GM12878 (cell line): Measurements from ENCODE around the gene PRKAG2. TPM values are rescaled to one million over a fixed set of nuclear protein-coding genes. Genes with fewer than 3 reads are reported as not detected.

Source experiments
- ATAC-seq: fragments of 200-7000 bp; cut with Tn5 transposase; 3 replicates; pipeline ENCODE4 v1.9.1; 2020; ENCODE audit warnings: mild to moderate bottlenecking, moderate library complexity
- BruUV-seq: library from RNA; stranded (reverse); fragments of 400-500 nt; replicated peaks from 2 replicates; lab custom pipeline; 2021; lab: Mats Ljungman, UMichigan
- CTCF ChIA-PET: fragments of 300-600 bp; sonication (Branson Sonifier 250); formaldehyde crosslinking; extraction: SDS; loops from one replicate; lab custom pipeline; 2021; ENCODE audit warnings: inconsistent platforms; lab: Yijun Ruan, JAX
- POLR2A ChIA-PET: fragments of 350-600 bp; formaldehyde crosslinking; extraction: SDS; loops from one replicate; lab custom pipeline; 2021; ENCODE audit warnings: inconsistent platforms; lab: Charles Lee
- RAD21 ChIA-PET: fragments of 300-600 bp; sonication (Branson Sonifier 250); formaldehyde crosslinking; loops from one replicate; lab custom pipeline; 2023; ENCODE audit warnings: antibody characterized with exemption; ENCODE audit not compliant: unreplicated experiment; lab: Charles Lee
- SMC1A ChIA-PET: fragments of 300-600 bp; sonication (Branson Sonifier 250); formaldehyde crosslinking; loops from one replicate; lab custom pipeline; 2023; ENCODE audit not compliant: unreplicated experiment, uncharacterized antibody; lab: Charles Lee
- DNase-seq: peaks from one replicate; pipeline ENCODE4 v3.0.0-alpha.2; 2011; ENCODE audit warnings: low read depth, low spot score
- FAIRE-seq: peaks from 3 replicates; lab custom pipeline; 2011; peaks lifted over from hg19 to GRCh38; lab: Jason Lieb, UNC
- H2AFZ ChIP-seq: 2 replicates; pipeline ENCODE4 v1.6.0; 2011; ENCODE audit warnings: low read depth, low read length, control low read depth; ENCODE audit not compliant: control insufficient read depth
- H3K27ac ChIP-seq: 2 replicates; pipeline ENCODE4 v1.5.1; 2011; ENCODE audit warnings: control low read depth; ENCODE audit not compliant: control insufficient read depth, insufficient read depth
- H3K27me3 ChIP-seq, 2 experiments: replicated peaks in 1 of 2; 2 replicates each; pipeline versions ENCODE4 v1.6.0 to v1.6.1; 2011; ENCODE audit warnings: low read length in 1 of 2; ENCODE audit not compliant: control insufficient read depth in 2 of 2, insufficient read depth in 2 of 2
- H3K36me3 ChIP-seq, 2 experiments: 2 replicates each; pipeline ENCODE4 v1.5.1; 2011; ENCODE audit warnings: low read length in 1 of 2; ENCODE audit not compliant: control insufficient read depth in 2 of 2, insufficient read depth in 2 of 2
- H3K4me1 ChIP-seq: 2 replicates; pipeline ENCODE4 v1.6.1; 2011; ENCODE audit warnings: mild to moderate bottlenecking, low read length, moderate library complexity, mixed read lengths; ENCODE audit not compliant: control insufficient read depth, insufficient read depth
- H3K4me2 ChIP-seq: 2 replicates; pipeline ENCODE4 v1.6.0; 2011; ENCODE audit warnings: control low read depth; ENCODE audit not compliant: control insufficient read depth, insufficient read depth
- H3K4me3 ChIP-seq: fragments of 200-600 bp; sonication (generic); 2 replicates; pipeline ENCODE4 v1.5.1; 2016
- H3K79me2 ChIP-seq: 2 replicates; pipeline ENCODE4 v1.6.0; 2011; ENCODE audit warnings: low read length; ENCODE audit not compliant: control insufficient read depth, insufficient read depth
- H3K9ac ChIP-seq: 2 replicates; pipeline ENCODE4 v1.8.0; 2011; ENCODE audit warnings: low read length, control low read depth, mixed read lengths; ENCODE audit not compliant: control insufficient read depth, insufficient read depth
- H3K9me3 ChIP-seq: replicated peaks from 3 replicates; pipeline ENCODE4 v1.5.1; 2011; ENCODE audit warnings: mild to moderate bottlenecking, low read length; ENCODE audit not compliant: control insufficient read depth, insufficient read depth
- H4K20me1 ChIP-seq: 2 replicates; pipeline ENCODE4 v1.6.0; 2011; ENCODE audit not compliant: control insufficient read depth, insufficient read depth
- BMI1 ChIP-seq: fragments of 450-650 bp; IDR thresholded peaks from 2 replicates; pipeline ENCODE4 v1.6.1; 2016; ENCODE audit warnings: mild to moderate bottlenecking, moderate library complexity, borderline replicate concordance
- GABPA ChIP-seq: IDR thresholded peaks from 2 replicates; pipeline ENCODE4 v1.6.1; 2014; ENCODE audit warnings: antibody characterized with exemption, low read depth, mild to moderate bottlenecking, inconsistent platforms
- HDGF ChIP-seq: fragments of 450-650 bp; IDR thresholded peaks from 2 replicates; pipeline ENCODE4 v1.6.1; 2016; ENCODE audit warnings: antibody characterized with exemption
- MXI1 ChIP-seq: fragments of 150-350 bp; IDR thresholded peaks from 2 replicates; pipeline ENCODE4 v1.6.1; 2011; ENCODE audit warnings: low read depth, mild to moderate bottlenecking, inconsistent platforms, low read length, improper control_type of control experiment
- POLR2A ChIP-seq: IDR thresholded peaks from 2 replicates; pipeline ENCODE4 v1.6.1; 2011; ENCODE audit warnings: low read depth, mild to moderate bottlenecking, low read length
- POLR2AphosphoS5 ChIP-seq: IDR thresholded peaks from 2 replicates; pipeline ENCODE4 v1.6.1; 2011; ENCODE audit warnings: mild to moderate bottlenecking, low read length, inconsistent platforms
- ZNF274 ChIP-seq: IDR thresholded peaks from one replicate; pipeline ENCODE4 v1.8.0; 2011; ENCODE audit not compliant: insufficient read length, insufficient read depth
- ZSCAN29 ChIP-seq: fragments of 450-650 bp; IDR thresholded peaks from 2 replicates; pipeline ENCODE4 v1.6.1; 2017; ENCODE audit warnings: mild to moderate bottlenecking, moderate library complexity
- WGBS: methylation state at CpG from one replicate; pipeline ENCODE4 v1.1.6; 2016; ENCODE audit warnings: low lambda C conversion rate; ENCODE audit not compliant: insufficient replicate concordance, insufficient coverage; ENCODE audit errors: missing lambda C conversion rate; 5-methylcytosine and 5-hydroxymethylcytosine counted together
- in situ Hi-C: fragments of 300-500 bp; cut with MboI; formaldehyde crosslinking; loops from 9 replicates; pipeline ENCODE4 v1.14.3; 2018; ENCODE audit warnings: mixed read lengths
- intact Hi-C: fragments of 100-400 bp; cut with micrococcal nuclease; formaldehyde crosslinking; loops from one replicate; pipeline ENCODE4 v1.14.2; 2022; ENCODE audit not compliant: unreplicated experiment
- polyA plus RNA-seq, 11 experiments: library from polyadenylated mRNA; depleted of rRNA in 4 of 11; unstranded in 6 of 11; stranded (reverse) in 5 of 11; fragments of >200 nt; fragmentation: Nextera tagmentation in 4 of 11; fragmentation: Illumina TruSeq in 1 of 11; extraction: Ambion mirVana in 4 of 11; extraction: Trizol in 1 of 11; gene quantifications; 1 replicate in 1 of 11; 2 replicates in 10 of 11; pipeline versions ENCODE4 v1.2.1 to v1.2.3, GENCODE V29; 2011 to 2016; ENCODE audit warnings: inconsistent platforms in 2 of 11, missing spikeins in 2 of 11, low read depth in 1 of 11
- total RNA-seq, 4 experiments: library from RNA; depleted of rRNA in 3 of 4; stranded (reverse); fragments of >200 nt in 3 of 4; fragmentation: Illumina TruSeq in 1 of 4; extraction: Trizol in 1 of 4; gene quantifications; 2 replicates each; pipeline versions ENCODE4 v1.2.1 to v1.2.3, GENCODE V29; 2013 to 2021
- TF ChIP-seq, protein P1 (sequence below): IDR thresholded peaks from 2 replicates; pipeline ENCODE4 v1.6.1; 2012; ENCODE audit warnings: low read length, inconsistent platforms
- TF ChIP-seq, protein P2 (sequence below): IDR thresholded peaks from 2 replicates; pipeline ENCODE4 v1.6.1; 2012; ENCODE audit warnings: mild to moderate bottlenecking, low read depth, low read length

PRKAG2 gene
- total and polyA plus RNA-seq, 10 of the 15 experiments (the other 5 are each of a cell fraction or from before 2014, with no cell fraction given): 3.4 to 8.9 (median 6.8) TPM

DNA sequence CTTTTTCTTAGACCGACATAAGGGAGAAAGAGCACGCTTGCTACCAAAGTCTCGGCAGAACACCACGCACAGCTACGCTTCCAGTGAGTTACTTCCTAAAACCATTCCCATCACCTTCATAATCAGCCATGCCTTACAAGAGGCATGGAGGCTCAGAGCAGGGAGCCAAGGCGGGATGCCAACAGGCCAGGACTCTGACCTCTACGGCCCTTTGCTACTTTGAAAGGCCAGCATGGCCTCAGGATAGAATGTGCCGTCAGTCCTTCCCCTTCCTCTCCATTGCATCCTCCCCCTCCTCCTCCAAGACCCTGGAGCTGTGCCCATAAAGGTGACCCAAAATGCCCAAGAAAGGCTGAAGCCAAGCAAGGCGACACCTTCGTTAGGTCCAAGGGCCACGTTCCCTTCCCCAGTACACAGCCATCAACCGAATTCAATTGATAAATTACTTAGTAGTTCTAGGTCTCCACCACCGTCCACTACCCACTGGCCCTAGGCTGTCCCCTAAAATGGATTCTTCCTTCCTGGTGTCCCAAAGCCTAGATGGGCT lies 5.7 kb downstream of the PRKAG2 start:
- ChIA-PET POLR2A (no interaction called here), SMC1A (no interaction called here), RAD21 (no interaction called here), CTCF (no interaction called here)
- no peaks in the 10 kb centered on the region for H3K79me2 ChIP-seq
- FAIRE-seq (no peak), DNase-seq (no peak), ATAC-seq (no peak)
- no peak overlapping the region for H3K4me3 ChIP-seq
- H3K9me3 ChIP-seq: no peaks in the 10 kb centered on the region
- H3K4me1 ChIP-seq: 0 out of 2 replicates have a peak, but pooled peaks cover 2% of the 10 kb centered on the region
- H3K9ac ChIP-seq: no peak overlapping the region
- H2AFZ ChIP-seq: no peak overlapping the region
- BruUV-seq: no TSS peak
- in situ Hi-C loops (no loop called here), intact Hi-C loops (no loop called here)
- H3K36me3 ChIP-seq: no peaks in the 10 kb centered on the region
- TF ChIP-seq MXI1 (no peak), GABPA (no peak), HDGF (no peak), BMI1 (no peak), POLR2A (no peak), ZNF274 (no peak), ZSCAN29 (no peak), POLR2AphosphoS5 (no peak)
- TF ChIP-seq, protein P1, sequence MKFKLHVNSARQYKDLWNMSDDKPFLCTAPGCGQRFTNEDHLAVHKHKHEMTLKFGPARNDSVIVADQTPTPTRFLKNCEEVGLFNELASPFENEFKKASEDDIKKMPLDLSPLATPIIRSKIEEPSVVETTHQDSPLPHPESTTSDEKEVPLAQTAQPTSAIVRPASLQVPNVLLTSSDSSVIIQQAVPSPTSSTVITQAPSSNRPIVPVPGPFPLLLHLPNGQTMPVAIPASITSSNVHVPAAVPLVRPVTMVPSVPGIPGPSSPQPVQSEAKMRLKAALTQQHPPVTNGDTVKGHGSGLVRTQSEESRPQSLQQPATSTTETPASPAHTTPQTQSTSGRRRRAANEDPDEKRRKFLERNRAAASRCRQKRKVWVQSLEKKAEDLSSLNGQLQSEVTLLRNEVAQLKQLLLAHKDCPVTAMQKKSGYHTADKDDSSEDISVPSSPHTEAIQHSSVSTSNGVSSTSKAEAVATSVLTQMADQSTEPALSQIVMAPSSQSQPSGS: no peak
- TF ChIP-seq, protein P2, sequence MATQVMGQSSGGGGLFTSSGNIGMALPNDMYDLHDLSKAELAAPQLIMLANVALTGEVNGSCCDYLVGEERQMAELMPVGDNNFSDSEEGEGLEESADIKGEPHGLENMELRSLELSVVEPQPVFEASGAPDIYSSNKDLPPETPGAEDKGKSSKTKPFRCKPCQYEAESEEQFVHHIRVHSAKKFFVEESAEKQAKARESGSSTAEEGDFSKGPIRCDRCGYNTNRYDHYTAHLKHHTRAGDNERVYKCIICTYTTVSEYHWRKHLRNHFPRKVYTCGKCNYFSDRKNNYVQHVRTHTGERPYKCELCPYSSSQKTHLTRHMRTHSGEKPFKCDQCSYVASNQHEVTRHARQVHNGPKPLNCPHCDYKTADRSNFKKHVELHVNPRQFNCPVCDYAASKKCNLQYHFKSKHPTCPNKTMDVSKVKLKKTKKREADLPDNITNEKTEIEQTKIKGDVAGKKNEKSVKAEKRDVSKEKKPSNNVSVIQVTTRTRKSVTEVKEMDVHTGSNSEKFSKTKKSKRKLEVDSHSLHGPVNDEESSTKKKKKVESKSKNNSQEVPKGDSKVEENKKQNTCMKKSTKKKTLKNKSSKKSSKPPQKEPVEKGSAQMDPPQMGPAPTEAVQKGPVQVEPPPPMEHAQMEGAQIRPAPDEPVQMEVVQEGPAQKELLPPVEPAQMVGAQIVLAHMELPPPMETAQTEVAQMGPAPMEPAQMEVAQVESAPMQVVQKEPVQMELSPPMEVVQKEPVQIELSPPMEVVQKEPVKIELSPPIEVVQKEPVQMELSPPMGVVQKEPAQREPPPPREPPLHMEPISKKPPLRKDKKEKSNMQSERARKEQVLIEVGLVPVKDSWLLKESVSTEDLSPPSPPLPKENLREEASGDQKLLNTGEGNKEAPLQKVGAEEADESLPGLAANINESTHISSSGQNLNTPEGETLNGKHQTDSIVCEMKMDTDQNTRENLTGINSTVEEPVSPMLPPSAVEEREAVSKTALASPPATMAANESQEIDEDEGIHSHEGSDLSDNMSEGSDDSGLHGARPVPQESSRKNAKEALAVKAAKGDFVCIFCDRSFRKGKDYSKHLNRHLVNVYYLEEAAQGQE: no peak
- H3K27ac ChIP-seq: no peak overlapping the region
- H3K27me3 ChIP-seq: peaks cover 2 to 7% of the 10 kb centered on the region in 2 experiments
- H4K20me1 ChIP-seq: no peaks in the 10 kb centered on the region
- 91% methylated on average over 13 of the region's 13 CpGs for WGBS
- H3K4me2 ChIP-seq: no peak overlapping the region
